CD4-positive, alpha-beta T cell treated with Interleukin-17A for 1 hour (primary cell): ENCODE measurements around the gene PHTF2.
"Not testable (repeated sequence)": the region's sequence is repeated elsewhere in the genome, so short reads cannot be mapped to it uniquely, and the experiment has no call there.

Experiments used
- DNase-seq: peaks from one replicate; pipeline ENCODE4 v3.0.0-alpha.2; 2020

Gene PHTF2

DNA sequence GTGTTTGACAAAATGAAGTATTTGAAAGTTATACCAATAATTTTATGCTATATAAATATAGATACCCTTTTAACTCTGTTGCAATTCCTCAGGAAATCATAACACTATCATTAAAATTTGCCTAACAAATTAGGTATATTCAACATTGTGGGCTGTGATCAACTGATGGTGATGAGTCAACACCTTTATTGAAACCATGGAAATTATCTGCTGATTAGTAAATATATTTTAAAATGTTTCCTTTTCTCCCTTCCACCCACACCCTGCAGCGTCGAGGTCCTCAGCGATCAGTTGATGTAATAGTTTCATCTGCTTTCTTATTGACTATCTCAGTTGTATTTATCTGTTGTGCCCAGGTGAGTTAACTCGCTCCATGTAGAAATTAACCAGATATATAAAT lies 143.9 kb downstream of the PHTF2 start:
- no peak for DNase-seq

DNA sequence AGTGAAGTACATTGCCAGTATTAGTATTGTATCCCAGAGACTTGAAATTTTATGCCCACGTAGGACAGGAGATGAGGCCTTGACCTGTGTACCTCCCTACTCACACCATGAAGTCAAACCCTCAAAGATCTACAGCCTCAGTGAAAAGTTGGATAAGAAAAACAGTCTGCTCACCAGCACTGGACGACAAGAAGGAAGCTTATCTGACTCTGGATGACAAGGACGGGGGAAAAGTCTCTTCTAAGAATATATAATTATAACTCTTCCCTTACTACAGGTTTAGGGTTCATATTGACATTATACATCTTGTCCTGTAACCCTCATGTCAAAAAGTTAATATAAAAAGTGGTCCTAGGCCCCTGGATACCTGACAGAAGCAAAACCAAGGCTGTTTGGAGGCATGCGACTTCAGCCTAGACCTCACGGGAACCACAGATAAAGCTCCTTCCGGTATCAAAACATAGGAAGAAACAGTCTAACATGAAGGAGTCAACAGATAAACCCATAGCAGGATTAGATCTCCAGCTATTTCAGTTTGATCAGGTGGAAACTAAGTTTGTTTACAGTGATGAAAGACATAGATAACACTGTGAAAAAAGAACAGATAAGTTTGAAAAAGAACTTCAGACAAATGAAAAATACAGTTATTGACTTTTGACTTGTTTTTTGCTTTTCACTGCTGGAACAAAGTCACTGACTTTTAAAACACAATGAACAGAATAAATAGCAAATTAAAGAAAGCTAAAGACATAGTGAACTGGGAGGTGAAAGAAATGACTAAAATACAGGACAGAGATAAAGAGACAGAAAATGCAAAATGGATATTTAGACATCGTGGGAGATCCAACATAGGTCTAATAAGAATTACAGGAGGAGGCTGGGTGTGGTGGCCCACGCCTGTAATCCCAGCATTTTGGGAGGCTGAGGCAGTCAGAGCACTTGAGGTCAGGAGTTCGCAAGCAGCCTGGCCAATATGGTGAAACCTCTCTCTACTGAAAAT lies 145.9 kb downstream of the PHTF2 start:
- no peak for DNase-seq

GRCh38 chr7:77950548-77950947 lies 152.0 kb downstream of the PHTF2 start:
- no peak for DNase-seq

DNA sequence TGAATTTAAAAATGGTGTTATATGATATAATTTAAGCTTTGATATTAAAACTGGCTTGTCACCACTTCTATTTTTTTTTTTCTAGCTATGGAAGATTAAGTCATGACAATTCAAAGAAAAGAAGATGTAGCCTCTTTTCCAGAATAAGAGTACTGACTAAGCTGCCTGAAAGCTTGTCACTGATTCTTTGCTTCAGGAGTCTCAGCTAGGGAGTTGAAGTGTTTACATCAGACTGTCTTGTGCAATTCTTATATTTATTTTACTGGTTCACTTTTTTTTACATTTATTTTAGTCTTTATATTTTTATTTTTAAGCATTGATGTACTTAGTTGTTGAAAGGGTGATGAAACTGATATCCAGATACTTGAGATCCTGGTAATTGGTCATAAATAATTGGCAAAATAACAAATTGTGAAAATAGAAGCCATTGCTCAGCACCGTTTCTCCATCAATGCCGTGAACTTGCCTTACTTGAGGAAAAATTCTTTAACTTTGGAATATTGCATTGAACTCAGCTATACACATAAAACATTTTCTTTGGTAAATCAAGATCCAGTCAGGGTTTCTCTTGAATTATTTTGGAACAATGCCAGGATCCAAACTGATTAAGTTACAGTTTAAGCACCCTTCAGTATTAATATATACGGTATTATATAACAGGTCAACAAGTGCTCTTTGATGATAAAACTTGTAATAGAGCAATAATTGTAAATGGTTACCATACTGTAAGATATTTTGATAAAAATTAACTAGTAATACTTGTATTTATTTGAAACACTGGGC lies 156.4 kb downstream of the PHTF2 start:
- no peak for DNase-seq

DNA sequence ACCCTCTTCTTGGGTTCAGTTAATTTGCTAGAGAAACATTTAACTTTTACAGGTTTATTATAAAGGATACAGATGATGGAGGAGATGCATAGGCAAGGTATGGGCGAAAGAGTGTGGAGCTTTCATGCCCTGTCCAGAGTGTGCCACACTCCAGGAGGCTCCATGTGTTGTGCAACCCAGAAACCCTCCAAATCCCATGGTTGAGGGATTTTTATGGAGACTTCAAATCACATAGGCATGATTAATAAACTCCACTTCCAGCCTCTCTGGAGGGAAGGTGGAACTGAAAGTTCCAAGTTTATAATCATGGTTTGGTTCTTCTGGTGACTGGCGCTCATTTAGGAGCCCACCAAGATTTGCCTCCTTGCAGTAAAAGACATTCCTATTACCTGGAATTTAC lies 159.9 kb downstream of the PHTF2 start:
- DNase-seq = no peak

DNA sequence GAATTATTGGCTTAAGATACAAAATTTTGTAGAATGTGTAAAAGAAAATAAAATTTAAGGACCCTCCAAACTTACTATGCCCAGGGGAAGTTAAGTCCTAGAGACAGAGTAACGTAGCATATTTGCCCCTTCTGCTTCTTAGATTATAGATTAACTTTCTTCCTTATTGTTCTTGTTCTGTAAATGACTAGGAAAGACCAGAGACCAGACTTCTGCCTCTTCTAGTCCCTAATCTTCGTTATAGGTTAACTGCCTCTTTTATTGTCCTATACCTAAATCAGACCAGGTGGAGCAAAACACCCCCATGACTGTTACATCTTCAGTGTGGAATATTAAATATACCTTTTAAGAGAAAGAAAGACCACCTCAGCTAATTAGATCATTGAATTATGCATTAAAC lies 160.5 kb downstream of the PHTF2 start:
- DNase-seq = no peak

DNA sequence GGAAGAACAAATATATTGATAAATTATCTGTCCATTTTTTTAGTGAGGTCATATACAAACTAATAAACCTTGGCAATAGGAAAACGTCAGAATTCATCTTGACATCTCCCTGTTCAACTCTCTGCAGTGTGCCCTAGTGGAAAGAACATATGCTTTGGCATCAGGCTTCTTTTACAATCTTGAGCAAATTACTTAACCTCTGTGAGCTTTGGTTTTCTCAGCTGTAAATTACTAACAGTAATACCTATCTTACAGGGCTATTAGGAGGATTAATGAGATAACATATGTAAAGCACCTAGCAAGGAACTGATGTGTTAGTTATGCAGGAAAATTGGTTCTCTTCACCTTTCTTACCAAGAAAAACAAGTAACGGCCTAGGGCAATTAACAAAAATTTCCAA lies 161.8 kb downstream of the PHTF2 start:
- no peak for DNase-seq

DNA sequence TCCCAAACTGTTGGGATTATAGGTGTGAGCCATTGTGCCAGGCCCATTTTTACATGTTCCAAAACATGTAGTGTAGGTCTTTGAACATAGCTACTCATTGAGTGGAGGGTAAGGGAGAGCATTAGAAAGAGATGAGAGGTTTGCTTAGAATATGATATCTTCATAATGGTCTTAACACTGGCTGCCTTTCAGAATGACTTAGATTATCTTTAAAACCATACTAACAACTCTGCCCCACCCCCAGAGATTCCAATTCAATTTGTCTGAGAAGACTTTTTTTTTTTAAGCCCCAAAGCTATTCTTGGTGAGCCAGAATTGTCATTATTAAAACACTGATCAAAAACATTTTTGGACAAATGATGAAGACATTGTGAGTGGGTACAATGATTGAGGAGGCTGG lies 168.9 kb downstream of the PHTF2 start:
- no peak for DNase-seq

- DNase-seq = no peak
Measured at GRCh38 chr7:77971726-77972125, 173.2 kb downstream of the PHTF2 start.

DNA sequence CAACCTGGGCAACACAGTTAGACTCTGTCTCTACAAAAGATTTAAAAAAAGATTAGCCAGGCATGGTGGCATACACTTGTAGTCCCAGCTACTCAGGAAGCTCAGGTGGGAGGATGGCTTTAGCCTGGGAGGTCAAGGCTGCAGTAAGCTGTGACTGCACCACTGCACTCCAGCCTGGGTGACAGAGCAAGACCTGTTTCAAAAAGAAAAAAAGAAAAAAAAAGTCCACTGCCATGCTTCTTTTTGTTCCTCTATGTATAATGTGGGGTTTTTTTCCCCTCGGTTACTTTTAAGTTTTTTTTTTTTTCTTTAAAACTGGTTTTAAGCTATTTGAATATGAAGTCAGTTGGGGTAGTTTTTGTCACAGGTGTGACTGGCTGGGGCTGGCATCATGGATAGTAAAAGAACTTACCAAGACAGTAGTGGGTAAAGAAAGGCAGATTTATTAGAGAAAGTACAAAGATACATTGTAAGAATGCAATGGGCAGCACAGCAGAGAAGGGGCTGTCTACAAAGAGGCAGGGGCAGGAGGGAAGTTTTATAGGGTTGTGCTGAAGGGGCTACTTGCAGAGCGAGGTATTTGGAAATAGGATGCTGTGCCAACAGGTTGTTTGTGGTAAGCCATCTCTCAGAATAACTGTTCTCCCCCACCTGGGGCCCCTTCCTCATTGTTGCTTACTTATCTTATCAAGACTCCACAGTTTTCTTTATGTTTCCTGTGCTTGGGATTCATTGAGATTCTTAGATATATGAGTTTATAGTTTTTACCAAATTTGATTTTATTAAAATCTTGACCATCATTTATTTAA lies 177.3 kb downstream of the PHTF2 start:
- DNase-seq = no peak

- no peak for DNase-seq
Measured at GRCh38 chr7:77979219-77979618, 180.6 kb downstream of the PHTF2 start.

- DNase-seq = no peak
Measured at GRCh38 chr7:77980087-77980713, 181.6 kb downstream of the PHTF2 start.

DNA sequence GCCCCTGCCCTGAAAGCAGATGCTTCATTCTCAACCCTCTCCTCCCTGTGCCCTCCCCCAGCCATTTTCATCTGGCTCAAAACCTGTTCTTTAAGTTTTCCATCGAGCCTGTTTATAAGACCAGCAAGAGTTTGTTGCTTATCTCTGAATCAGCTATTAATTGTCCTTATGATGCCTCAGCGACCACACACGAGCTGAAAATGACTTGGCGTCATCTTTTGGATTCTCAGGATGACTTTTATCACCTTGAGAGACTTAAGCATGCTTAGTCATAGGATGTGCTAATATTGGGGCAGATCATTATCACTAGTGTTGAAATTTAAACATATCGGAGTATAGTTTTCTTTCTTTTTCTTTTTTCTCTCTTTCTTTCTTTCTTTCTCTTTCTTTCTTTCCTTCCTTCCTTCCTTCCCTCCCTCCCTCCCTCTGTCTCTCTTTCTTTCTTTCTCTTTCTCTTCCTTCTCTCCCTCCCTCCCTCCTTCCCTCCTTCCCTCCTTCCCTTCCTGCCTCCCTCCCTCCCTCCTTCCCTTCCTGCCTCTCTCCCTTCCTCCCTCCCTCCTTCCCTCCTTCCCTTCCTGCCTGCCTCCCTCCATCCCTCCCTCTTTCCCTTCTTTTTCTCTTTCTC lies 184.5 kb downstream of the PHTF2 start:
- no peak for DNase-seq

DNA sequence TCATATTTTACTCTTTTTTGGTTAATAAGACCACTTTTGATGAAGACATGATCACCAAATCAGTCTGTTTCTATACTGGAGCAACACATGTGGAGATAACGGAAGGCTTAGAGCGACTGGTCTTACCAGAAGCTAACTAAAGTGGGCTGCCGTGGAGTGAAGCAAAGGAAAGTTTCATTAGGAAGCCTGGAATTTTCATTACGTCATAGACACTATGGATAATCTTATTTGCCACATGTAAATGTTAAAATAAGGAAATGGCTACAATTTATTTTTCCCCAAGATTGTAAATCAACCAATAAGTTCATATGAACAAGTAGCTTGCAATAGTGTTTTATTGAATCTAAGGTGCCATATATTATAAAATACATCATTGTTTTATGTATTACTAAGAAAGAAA lies 185.4 kb downstream of the PHTF2 start:
- no peak for DNase-seq

- no peak for DNase-seq
Measured at GRCh38 chr7:77985232-77985973, 186.8 kb downstream of the PHTF2 start.

- DNase-seq = no peak
Measured at GRCh38 chr7:77985974-77986339, 187.4 kb downstream of the PHTF2 start.

DNA sequence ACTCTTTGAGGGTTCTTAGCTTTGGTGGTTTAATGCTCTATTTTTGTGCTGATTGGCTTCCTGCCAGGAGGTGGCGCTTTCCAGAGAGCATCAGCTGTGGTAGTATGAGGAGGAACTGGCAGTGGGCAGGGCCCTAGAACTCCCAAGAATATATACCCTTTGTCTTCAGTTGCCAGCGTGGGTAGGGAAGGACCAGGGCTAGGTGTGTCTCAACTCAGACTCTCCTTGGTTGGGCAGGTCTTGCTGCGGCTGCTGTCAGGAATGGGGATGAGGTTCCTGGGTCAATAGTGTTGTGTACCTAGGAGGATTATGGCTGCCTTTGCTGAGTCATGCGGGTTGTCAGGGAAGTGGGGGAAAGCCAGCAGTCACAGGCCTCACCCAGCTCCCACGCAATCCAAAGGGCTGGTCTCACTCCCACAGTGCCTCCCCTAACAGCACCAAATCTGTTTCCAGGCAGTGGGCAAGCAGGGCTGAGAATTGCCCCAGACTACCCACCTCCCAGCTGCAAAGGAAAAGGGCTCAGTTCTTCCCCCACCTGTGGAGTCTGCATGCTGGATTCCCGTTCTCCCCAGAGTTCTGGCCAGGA lies 191.5 kb downstream of the PHTF2 start:
- DNase-seq = no peak

DNA sequence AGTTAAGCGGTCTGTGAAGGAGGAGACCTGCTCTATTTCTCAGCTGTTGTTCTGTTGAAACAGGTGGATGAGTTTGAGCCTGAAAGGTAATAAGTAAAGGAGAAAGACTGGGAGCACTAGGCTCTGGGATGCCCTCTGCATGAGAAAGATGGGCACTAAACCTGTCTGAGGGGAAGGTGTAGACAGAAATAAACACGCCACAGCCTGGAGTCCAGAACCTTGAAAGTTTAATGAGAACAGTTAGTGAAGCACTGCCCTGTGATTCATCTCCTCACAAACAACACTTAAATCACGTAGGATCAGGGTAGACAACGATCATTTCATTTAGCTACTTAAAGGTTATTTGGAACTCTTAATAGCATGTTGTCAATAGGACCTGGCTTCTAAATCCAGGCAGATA lies 193.1 kb downstream of the PHTF2 start:
- DNase-seq = no peak

- DNase-seq = no peak
Measured at GRCh38 chr7:77993838-77994237, 195.3 kb downstream of the PHTF2 start.

- no peak for DNase-seq
Measured at GRCh38 chr7:77995717-77996116, 197.1 kb downstream of the PHTF2 start.

DNA sequence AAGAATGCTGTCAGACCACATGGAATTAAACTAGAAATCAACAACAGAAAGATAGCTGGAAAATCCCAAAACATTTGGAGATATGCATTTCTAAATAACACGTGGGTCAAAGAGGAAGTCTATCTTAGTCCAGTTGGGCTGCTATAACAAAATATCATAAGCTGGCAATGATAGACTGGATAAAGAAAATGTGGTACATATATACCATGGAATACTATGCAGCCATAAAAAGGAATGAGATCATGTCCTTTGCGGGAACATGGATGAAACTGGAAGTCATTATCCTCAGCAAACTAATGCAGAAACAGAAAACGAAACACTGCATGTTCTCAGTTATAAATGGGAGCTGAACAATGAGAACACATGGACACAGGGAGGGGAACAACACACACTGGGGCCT lies 200.6 kb downstream of the PHTF2 start:
- DNase-seq = not testable (repeated sequence)
